CD4-positive, alpha-beta T cell (primary cell): ENCODE results near the gene FNDC3B. TPM values are rescaled to one million over a fixed set of nuclear protein-coding genes. Genes with fewer than 3 reads are reported as not detected.

ENCODE experiments used
- ATAC-seq: fragments of 200-7000 bp; cut with Tn5 transposase; one replicate; pipeline ENCODE4 v1.10.0; 2022; ENCODE audit warnings: mild to moderate bottlenecking; ENCODE audit not compliant: poor library complexity
- CTCF ChIA-PET: fragments of 350-600 bp; sonication (Branson Sonifier 250); formaldehyde crosslinking; loops from one replicate; lab custom pipeline; 2021; ENCODE audit warnings: antibody characterized with exemption, inconsistent platforms; lab: Charles Lee
- POLR2A ChIA-PET: fragments of 350-600 bp; sonication (Branson Sonifier 250); formaldehyde crosslinking; loops from one replicate; lab custom pipeline; 2021; ENCODE audit warnings: antibody characterized with exemption, inconsistent platforms; lab: Charles Lee
- DNase-seq, 14 experiments: peaks; one replicate each; pipeline ENCODE4 v3.0.0-alpha.2; 2013 to 2020; ENCODE audit warnings: mixed read lengths in 2 of 14
- H3K27ac ChIP-seq, 2 donors: one replicate each; pipeline versions ENCODE4 v1.5.1 to v1.7.0; 2013; ENCODE audit warnings: low read length in 2 of 2, low read depth in 1 of 2, mild to moderate bottlenecking in 1 of 2
- H3K27me3 ChIP-seq, 2 experiments: 1 replicate in 1 of 2; 2 replicates in 1 of 2; pipeline versions ENCODE4 v1.6.1 to v1.7.0; 2013; ENCODE audit warnings: low read length in 2 of 2, control low read depth in 1 of 2, mild to moderate bottlenecking in 1 of 2, moderate library complexity in 1 of 2; ENCODE audit not compliant: insufficient read depth in 2 of 2, control insufficient read depth in 1 of 2
- H3K36me3 ChIP-seq: one replicate; pipeline ENCODE4 v1.6.1; 2013; ENCODE audit warnings: low read length, control low read depth; ENCODE audit not compliant: insufficient read depth
- H3K4me1 ChIP-seq: one replicate; pipeline ENCODE4 v1.6.1; 2013; ENCODE audit warnings: low read length, control low read depth; ENCODE audit not compliant: insufficient read depth
- H3K4me3 ChIP-seq: one replicate; pipeline ENCODE4 v1.5.1; 2013; ENCODE audit warnings: mild to moderate bottlenecking, low read length, moderate library complexity
- H3K9me3 ChIP-seq, 2 experiments: 1 replicate in 1 of 2; 2 replicates in 1 of 2; pipeline versions ENCODE4 v1.6.1 to v1.7.0; 2013; ENCODE audit warnings: low read length in 2 of 2, mild to moderate bottlenecking in 2 of 2, control low read depth in 1 of 2, moderate library complexity in 1 of 2; ENCODE audit not compliant: control insufficient read depth in 1 of 2, insufficient read depth in 1 of 2
- H3K27ac Mint-ChIP-seq: one replicate; pipeline ENCODE4 v1.8.0; 2020; ENCODE audit warnings: mixed read lengths
- H3K27me3 Mint-ChIP-seq: one replicate; pipeline ENCODE4 v1.8.0; 2021; ENCODE audit warnings: mixed read lengths
- H3K36me3 Mint-ChIP-seq: one replicate; pipeline ENCODE4 v1.8.0; 2021; ENCODE audit warnings: low read depth, mixed read lengths
- H3K4me1 Mint-ChIP-seq: one replicate; pipeline ENCODE4 v1.8.0; 2021; ENCODE audit warnings: low read depth, mixed read lengths
- H3K4me3 Mint-ChIP-seq: one replicate; pipeline ENCODE4 v1.8.0; 2020; ENCODE audit warnings: mild to moderate bottlenecking, mixed read lengths
- H3K9me3 Mint-ChIP-seq: one replicate; pipeline ENCODE4 v1.8.0; 2020; ENCODE audit warnings: mixed read lengths
- intact Hi-C, 2 experiments: fragments of 100-400 bp; cut with DNase I in 1 of 2; cut with micrococcal nuclease in 1 of 2; formaldehyde crosslinking; loops; one replicate each; pipeline versions ENCODE4 v1.15.1 to v1.9.0; 2023 to 2025; cut with DNase I, micrococcal nuclease
- total RNA-seq, 174 experiments: library from RNA in 2 of 174; stranded (reverse) in 2 of 174; gene quantifications; one replicate each; pipeline ENCODE4 v1.2.3 and lab custom pipeline; 2021 to 2026
- TF ChIP-seq, protein P1 (sequence below): fragments of 200-600 bp; IDR thresholded peaks from one replicate; pipeline ENCODE4 v1.8.0; 2022; ENCODE audit warnings: antibody characterized with exemption, mild to moderate bottlenecking

Gene FNDC3B
- total RNA-seq, 2 experiments from 2014 or later, result 26.1 to 28.7 TPM

DNA sequence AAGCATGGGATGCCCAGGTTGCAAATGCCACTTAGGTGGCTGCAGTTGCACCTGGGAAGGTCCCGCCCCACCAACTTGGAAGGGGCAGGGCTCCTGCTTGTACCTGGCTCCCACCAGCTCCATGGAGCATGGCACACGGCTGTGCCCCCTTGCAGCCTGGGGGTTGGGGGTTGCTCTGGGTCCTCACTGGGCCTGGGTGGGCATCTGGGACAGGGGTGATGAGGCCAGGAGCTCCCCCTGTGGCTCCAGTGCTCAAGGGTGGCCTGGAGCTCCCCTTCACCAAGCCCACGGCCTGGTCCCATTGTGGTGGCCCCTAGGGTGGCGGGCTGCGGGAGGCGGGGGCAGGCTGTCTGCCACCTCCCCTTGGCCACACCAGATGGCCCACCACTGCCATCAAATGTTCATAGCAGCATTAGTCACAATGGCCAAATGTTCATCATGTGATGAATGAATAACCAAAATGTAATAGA is 372.1 kb downstream of the FNDC3B start:
- Mint-ChIP-seq H3K36me3 (no peaks in the 10 kb centered on the region), H3K4me3 (no peak overlapping the region), H3K4me1 (no peaks in the 10 kb centered on the region), H3K9me3 (peaks cover 3% of the 10 kb centered on the region), H3K27me3 (peaks cover 39% of the 10 kb centered on the region), H3K27ac (no peak overlapping the region)
- ChIA-PET POLR2A (no interaction called here), CTCF (no interaction called here)
- Histone ChIP-seq H3K27me3 (peaks cover 7% of the 10 kb centered on the region in 2 experiments), H3K27ac (no peak overlapping the region), H3K9me3 (peaks cover 0 to 12% of the 10 kb centered on the region in 2 experiments), H3K36me3 (no peaks in the 10 kb centered on the region), H3K4me1 (no peaks in the 10 kb centered on the region), H3K4me3 (no peak overlapping the region)
- no peak for ATAC-seq
- intact Hi-C loops, result no loop called here
- DNase-seq, result no peak
- TF ChIP-seq, protein P1, sequence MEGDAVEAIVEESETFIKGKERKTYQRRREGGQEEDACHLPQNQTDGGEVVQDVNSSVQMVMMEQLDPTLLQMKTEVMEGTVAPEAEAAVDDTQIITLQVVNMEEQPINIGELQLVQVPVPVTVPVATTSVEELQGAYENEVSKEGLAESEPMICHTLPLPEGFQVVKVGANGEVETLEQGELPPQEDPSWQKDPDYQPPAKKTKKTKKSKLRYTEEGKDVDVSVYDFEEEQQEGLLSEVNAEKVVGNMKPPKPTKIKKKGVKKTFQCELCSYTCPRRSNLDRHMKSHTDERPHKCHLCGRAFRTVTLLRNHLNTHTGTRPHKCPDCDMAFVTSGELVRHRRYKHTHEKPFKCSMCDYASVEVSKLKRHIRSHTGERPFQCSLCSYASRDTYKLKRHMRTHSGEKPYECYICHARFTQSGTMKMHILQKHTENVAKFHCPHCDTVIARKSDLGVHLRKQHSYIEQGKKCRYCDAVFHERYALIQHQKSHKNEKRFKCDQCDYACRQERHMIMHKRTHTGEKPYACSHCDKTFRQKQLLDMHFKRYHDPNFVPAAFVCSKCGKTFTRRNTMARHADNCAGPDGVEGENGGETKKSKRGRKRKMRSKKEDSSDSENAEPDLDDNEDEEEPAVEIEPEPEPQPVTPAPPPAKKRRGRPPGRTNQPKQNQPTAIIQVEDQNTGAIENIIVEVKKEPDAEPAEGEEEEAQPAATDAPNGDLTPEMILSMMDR, result no peak

DNA sequence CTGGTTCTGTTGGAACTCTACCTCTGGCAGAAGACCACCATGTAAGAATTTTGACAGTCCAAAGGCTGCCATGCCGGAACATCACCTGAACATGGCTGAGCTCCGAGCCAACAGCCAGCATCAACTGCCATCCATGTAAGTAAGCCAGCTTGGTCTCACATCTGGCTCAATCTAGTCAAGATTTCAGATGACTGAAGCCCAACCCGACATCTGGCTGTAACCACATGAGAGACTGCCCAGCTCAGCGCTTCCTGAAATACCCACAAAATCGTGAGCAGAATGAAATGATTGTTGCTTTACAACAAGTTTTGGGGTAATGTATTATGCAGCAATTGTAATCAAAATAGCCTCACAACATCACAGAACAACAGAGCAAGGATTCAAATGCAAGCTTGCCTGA is 375.9 kb downstream of the FNDC3B start:
- no peak overlapping the region for H3K27ac ChIP-seq
- Mint-ChIP-seq H3K27me3 (peaks cover 64% of the 10 kb centered on the region), H3K9me3 (peaks cover 3% of the 10 kb centered on the region), H3K4me3 (no peak overlapping the region), H3K4me1 (no peaks in the 10 kb centered on the region), H3K36me3 (no peaks in the 10 kb centered on the region), H3K27ac (no peak overlapping the region)
- no peak overlapping the region for H3K4me3 ChIP-seq
- intact Hi-C loops, result no loop called here
- TF ChIP-seq, protein P1, result no peak
- CTCF ChIA-PET, result no interaction called here
- POLR2A ChIA-PET, result no interaction called here
- ATAC-seq, result no peak
- H3K36me3 ChIP-seq, result no peaks in the 10 kb centered on the region
- H3K4me1 ChIP-seq, result no peaks in the 10 kb centered on the region
- no peak for DNase-seq
- peaks cover 7 to 14% of the 10 kb centered on the region in 2 experiments for H3K27me3 ChIP-seq
- peaks cover 0 to 12% of the 10 kb centered on the region in 2 experiments for H3K9me3 ChIP-seq

DNA sequence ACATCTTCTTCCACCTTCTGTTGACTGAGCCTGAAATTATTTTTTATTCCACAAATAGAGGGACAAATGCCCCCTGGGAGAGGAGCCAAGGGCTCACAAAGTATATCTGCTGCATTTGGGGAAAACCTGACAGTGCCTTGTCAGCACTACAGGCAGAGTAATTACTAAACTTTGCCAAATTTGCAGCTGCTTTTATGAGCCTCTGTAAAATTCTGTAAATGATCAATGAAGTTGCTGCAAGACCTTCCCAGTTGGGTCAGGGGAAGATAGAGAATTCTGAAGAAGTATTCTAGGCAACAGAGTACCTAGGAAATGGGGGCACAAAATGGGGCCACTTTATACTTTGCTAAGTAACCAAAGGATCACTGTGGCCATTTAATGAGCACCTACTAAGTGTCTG is 398.3 kb downstream of the FNDC3B start:
- peaks cover 6 to 9% of the 10 kb centered on the region in 2 experiments for H3K9me3 ChIP-seq
- H3K4me3 ChIP-seq, result no peak overlapping the region
- no peak overlapping the region for H3K27ac ChIP-seq
- intact Hi-C loops, result no loop called here
- ChIA-PET CTCF (no interaction called here), POLR2A (no interaction called here)
- no peaks in the 10 kb centered on the region for H3K4me1 ChIP-seq
- TF ChIP-seq, protein P1, result no peak
- H3K27me3 Mint-ChIP-seq, result peaks cover 50% of the 10 kb centered on the region
- H3K27ac Mint-ChIP-seq, result no peak overlapping the region
- no peaks in the 10 kb centered on the region for H3K36me3 ChIP-seq
- H3K9me3 Mint-ChIP-seq, result peaks cover 6% of the 10 kb centered on the region
- no peak for ATAC-seq
- no peak for DNase-seq
- H3K4me1 Mint-ChIP-seq, result no peaks in the 10 kb centered on the region
- no peak overlapping the region for H3K4me3 Mint-ChIP-seq
- no peaks in the 10 kb centered on the region for H3K36me3 Mint-ChIP-seq
- H3K27me3 ChIP-seq, result peaks cover 0 to 4% of the 10 kb centered on the region in 2 experiments
